Transverse colon (tissue), 4 donors: ENCODE data around the gene CRYAB. TPM values are rescaled to one million over a fixed set of nuclear protein-coding genes. Genes with fewer than 3 reads are reported as not detected.

Experiments
- DNase-seq: peaks from one replicate; pipeline ENCODE4 v3.0.0-alpha.2; 2019
- H3K27ac ChIP-seq, 4 donors: fragments of 200-600 bp; sonication (generic); 2 replicates each; pipeline ENCODE4 v1.5.1; 2016 to 2018; ENCODE audit warnings: inconsistent platforms in 4 of 4
- H3K27me3 ChIP-seq: fragments of 200-600 bp; sonication (generic); 2 replicates; pipeline ENCODE4 v1.5.1; 2017; ENCODE audit warnings: inconsistent platforms
- H3K36me3 ChIP-seq, 4 donors: fragments of 200-600 bp; sonication (generic); 2 replicates each; pipeline ENCODE4 v1.5.1; 2017 to 2019; ENCODE audit warnings: inconsistent platforms in 4 of 4
- H3K4me1 ChIP-seq, 4 donors: fragments of 200-600 bp; sonication (generic); 2 replicates each; pipeline ENCODE4 v1.5.1; 2017 to 2020; ENCODE audit warnings: inconsistent platforms in 4 of 4
- H3K4me3 ChIP-seq, 4 donors: fragments of 200-600 bp; sonication (generic); 1 replicate in 1 of 4; 2 replicates in 3 of 4; pipeline versions ENCODE4 v1.5.1 to v1.6.1; 2017 to 2019; ENCODE audit warnings: inconsistent platforms in 4 of 4
- H3K9me3 ChIP-seq, 2 donors: fragments of 200-600 bp; sonication (generic); 2 replicates each; pipeline ENCODE4 v1.5.1; 2017 to 2019; ENCODE audit warnings: inconsistent platforms in 2 of 2
- EP300 ChIP-seq: sonication (generic); formaldehyde crosslinking; IDR thresholded peaks from one replicate; pipeline ENCODE4 v1.6.1; 2017; ENCODE audit warnings: antibody characterized with exemption, low read depth
- POLR2A ChIP-seq: fragments of 450-650 bp; IDR thresholded peaks from one replicate; pipeline ENCODE4 v1.6.1; 2016; ENCODE audit warnings: antibody characterized with exemption, mild to moderate bottlenecking, moderate library complexity
- POLR2AphosphoS5 ChIP-seq, 3 donors: sonication (generic); formaldehyde crosslinking; IDR thresholded peaks; one replicate each; pipeline ENCODE4 v1.6.1; 2016; ENCODE audit warnings: antibody characterized with exemption in 3 of 3
- WGBS, 2 donors: methylation state at CpG; one replicate each; pipeline ENCODE4 v1.1.5; 2018; ENCODE audit warnings: low coverage in 1 of 2; 5-methylcytosine and 5-hydroxymethylcytosine counted together
- in situ Hi-C, 4 donors: fragments of 200-750 bp; cut with MboI; loops; one replicate each; pipeline versions ENCODE4 v1.15.0 to v1.15.1; 2017; ENCODE audit warnings: low sequenced_read_pairs in 3 of 4, low pct_ligation_motif_present in 1 of 4, low pct_unique_long_range_greater_than_20kb in 1 of 4
- intact Hi-C: fragments of 100-400 bp; cut with DNase I; formaldehyde crosslinking; loops from one replicate; pipeline ENCODE4 v1.15.1; 2023; ENCODE audit warnings: low total_unique reads
- total RNA-seq, 4 donors: library from RNA; depleted of rRNA; stranded (reverse); fragments of >200 nt; gene quantifications; one replicate each; pipeline ENCODE4 v1.1.0, GENCODE V29; 2016
- TF ChIP-seq, protein P1 (sequence below), 5 experiments: fragments of 200-600 bp in 3 of 5; fragments of 450-650 bp in 2 of 5; sonication (generic) in 3 of 5; IDR thresholded peaks; 1 replicate in 2 of 5; 2 replicates in 3 of 5; pipeline ENCODE4 v1.5.1; 2016 to 2017; ENCODE audit warnings: antibody characterized with exemption in 5 of 5, inconsistent platforms in 3 of 5, mild to moderate bottlenecking in 2 of 5, moderate library complexity in 1 of 5

Gene CRYAB
- total RNA-seq, 4 donors from 2014 or later, result 38.0 to 112 (median 68.2) TPM

DNA sequence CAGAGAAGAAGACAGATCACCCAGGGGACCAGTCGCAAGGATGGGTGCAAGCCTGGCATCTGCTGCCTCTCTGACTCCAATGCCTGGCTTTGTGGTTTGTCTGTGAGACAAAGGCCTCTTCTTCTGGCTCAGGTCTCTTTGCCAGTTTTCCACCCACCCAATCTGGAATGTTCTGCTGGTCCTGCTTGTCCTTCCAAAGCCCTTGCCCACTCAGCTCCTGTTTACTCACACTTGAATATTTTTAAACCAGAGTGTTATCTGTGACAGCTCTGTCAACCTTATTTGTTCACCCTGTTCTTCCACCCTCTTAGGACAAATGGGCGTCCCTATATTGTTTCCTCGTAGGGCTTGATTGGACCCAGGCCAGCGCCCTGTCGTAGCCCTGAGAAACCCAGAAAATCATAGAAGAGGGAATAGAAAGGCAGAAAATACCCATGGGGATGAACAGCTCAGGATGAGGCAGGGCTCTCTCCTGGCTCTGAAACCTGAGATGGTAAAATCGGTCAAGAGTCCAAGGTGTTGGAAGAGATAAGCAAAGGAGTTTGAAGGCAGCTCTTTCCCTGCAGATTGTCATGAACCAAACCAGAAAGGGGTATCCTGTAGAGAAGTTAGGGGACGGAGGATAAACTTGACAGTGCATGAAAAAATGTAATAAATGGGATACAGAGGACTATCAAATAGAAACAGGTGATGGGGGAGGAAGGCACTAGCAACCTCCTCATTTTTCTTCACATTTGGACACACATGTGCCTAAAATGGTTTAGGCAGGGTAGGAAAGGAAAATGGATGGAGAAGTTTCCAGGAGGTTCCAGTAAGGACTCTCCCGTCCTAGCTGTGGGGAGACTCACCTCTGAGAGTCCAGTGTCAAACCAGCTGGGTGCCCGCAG is 651 bp downstream of the CRYAB start:
- WGBS, 2 donors, result 49 to 56% methylated on average over 5 to 9 of the region's 9 CpGs
- H3K4me1 ChIP-seq, result peaks cover 0 to 10% (median 0%) of the 10 kb centered on the region in 4 donors
- no peaks in the 10 kb centered on the region for H3K27me3 ChIP-seq
- intact Hi-C loops (no loop called here), in situ Hi-C loops (no loop called here)
- H3K4me3 ChIP-seq, result peak overlapping the region; percentile 2 to 49 (median 30)
- no peaks in the 10 kb centered on the region for H3K9me3 ChIP-seq
- DNase-seq, result no peak
- H3K27ac ChIP-seq, result peak overlapping the region; percentile 83 to 97 (median 86)
- TF ChIP-seq POLR2AphosphoS5 (IDR thresholded peaks at IDR 0.05) (peak in 1 of 3 donors; percentile 9), POLR2A (no peak)
- H3K36me3 ChIP-seq, result no peaks in the 10 kb centered on the region

DNA sequence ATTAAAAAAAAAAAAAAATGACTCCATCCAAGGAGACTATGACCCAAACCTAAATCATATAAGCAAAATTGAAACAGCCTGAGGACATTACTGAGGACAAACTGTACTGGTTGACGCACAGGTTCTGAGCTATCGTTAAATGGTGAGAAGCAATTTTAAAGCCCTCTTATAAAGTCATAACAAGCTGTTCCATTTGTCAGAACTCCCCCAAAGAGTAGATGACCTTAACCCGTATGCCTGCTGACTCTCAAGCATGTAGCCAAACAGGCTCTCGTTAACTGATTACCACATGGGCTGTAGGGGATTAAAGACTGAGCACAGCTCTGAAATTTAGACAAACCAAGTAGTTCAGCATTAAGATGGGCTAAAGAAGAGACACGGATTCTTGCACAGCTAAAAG is 2.2 kb downstream of the CRYAB start:
- Histone ChIP-seq H3K27me3 (no peaks in the 10 kb centered on the region), H3K4me1 (peaks cover 0 to 10% (median 0%) of the 10 kb centered on the region in 4 donors), H3K36me3 (no peaks in the 10 kb centered on the region), H3K4me3 (peak overlapping the region in 2 of 4 donors; percentile 34 to 49), H3K27ac (peak overlapping the region; percentile 83 to 97 (median 86)), H3K9me3 (no peaks in the 10 kb centered on the region)
- intact Hi-C loops (no loop called here), in situ Hi-C loops (no loop called here)
- peak; percentile 58 for TF ChIP-seq EP300
- no peak for TF ChIP-seq POLR2AphosphoS5 (IDR thresholded peaks at IDR 0.05)
- no peak for DNase-seq
- 43 to 78% methylated on average over 3 to 5 of the region's 5 CpGs for WGBS, 2 donors

DNA sequence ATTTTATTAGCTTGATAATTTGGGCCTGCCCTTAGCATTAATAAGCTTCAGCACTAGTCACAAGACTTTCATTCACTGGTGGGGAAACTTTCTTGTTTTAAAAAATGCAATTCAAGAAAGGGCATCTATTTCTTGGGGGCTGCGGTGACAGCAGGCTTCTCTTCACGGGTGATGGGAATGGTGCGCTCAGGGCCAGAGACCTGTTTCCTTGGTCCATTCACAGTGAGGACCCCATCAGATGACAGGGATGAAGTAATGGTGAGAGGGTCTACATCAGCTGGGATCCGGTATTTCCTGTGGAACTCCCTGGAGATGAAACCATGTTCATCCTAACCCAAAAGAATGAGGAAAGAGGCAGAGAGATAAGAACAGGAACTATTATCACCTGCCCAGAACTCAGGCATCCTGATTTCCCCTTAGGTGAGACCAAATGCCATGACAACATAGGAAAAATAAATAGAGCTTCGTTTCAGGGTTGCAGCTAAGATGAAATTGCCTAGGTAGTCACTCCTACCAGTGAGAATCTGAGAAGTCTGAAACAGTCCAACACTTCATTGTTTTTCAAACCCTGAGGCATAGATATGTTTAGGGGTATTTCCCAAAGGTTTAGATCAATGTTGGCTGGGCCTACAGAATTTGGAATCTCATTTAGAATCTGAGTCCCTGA is 2.8 kb downstream of the CRYAB start:
- Histone ChIP-seq H3K36me3 (no peaks in the 10 kb centered on the region), H3K9me3 (no peaks in the 10 kb centered on the region), H3K4me1 (peaks cover 0 to 4% (median 0%) of the 10 kb centered on the region in 4 donors), H3K27me3 (no peaks in the 10 kb centered on the region), H3K4me3 (no peak overlapping the region), H3K27ac (peak overlapping the region in 3 of 4 donors; percentile 85 to 97 (median 86))
- in situ Hi-C loops, result no loop called here
- no peak for DNase-seq
- 36 to 74% methylated on average over 2 to 5 of the region's 5 CpGs for WGBS, 2 donors
- intact Hi-C loops, result no loop called here
- TF ChIP-seq EP300 (no peak), POLR2A (no peak), POLR2AphosphoS5 (IDR thresholded peaks at IDR 0.05) (no peak)
- TF ChIP-seq, protein P1, sequence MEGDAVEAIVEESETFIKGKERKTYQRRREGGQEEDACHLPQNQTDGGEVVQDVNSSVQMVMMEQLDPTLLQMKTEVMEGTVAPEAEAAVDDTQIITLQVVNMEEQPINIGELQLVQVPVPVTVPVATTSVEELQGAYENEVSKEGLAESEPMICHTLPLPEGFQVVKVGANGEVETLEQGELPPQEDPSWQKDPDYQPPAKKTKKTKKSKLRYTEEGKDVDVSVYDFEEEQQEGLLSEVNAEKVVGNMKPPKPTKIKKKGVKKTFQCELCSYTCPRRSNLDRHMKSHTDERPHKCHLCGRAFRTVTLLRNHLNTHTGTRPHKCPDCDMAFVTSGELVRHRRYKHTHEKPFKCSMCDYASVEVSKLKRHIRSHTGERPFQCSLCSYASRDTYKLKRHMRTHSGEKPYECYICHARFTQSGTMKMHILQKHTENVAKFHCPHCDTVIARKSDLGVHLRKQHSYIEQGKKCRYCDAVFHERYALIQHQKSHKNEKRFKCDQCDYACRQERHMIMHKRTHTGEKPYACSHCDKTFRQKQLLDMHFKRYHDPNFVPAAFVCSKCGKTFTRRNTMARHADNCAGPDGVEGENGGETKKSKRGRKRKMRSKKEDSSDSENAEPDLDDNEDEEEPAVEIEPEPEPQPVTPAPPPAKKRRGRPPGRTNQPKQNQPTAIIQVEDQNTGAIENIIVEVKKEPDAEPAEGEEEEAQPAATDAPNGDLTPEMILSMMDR (IDR thresholded peaks at IDR 0.05), result no peak

DNA sequence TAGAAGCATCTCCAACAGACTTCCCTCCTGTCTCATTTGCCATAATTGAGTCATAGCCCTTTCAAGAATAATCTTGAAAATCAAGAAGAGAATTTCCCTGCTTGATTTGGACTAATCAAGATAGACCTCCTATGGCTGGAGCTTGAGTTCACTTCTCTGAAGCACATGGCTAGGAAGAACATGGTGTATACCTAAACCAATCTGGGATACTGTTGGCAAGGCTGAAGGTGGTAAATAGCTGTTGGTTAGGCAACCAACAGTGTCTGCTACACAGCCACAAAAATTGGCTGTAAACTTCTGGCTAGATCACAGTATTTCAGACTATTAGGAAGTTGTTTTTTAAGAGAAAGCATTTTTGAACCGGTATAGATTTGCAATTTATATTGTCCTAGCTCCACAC is 4.9 kb downstream of the CRYAB start:
- Histone ChIP-seq H3K27me3 (no peaks in the 10 kb centered on the region), H3K4me3 (no peak overlapping the region), H3K4me1 (no peaks in the 10 kb centered on the region), H3K9me3 (no peaks in the 10 kb centered on the region), H3K36me3 (no peaks in the 10 kb centered on the region), H3K27ac (no peak overlapping the region)
- no peak for DNase-seq
- in situ Hi-C loops, result no loop called here
- 80 to 89% methylated on average over 1 of the region's 1 CpG for WGBS, 2 donors
- intact Hi-C loops, result no loop called here
- no peak for TF ChIP-seq EP300
- no peak for TF ChIP-seq POLR2AphosphoS5 (IDR thresholded peaks at IDR 0.05)

DNA sequence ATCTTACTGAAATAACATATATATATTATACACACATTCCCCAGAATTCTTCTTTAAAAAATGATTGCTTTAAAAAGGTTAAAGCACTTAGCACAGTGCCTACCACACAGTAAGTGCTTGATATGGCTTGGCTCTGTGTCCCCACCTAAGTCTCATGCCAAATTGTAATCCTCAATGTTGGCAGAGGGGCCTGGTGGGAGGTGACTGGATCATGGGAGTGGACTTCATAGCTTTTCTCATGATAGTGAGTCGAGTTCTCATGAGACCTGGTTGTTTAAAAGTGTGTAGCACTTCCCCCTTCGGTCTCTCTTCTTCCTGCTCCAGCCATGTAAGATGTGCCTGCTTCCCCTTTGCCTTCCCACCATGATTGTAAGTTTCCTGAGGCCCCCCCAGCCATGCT is 6.2 kb downstream of the CRYAB start:
- TF ChIP-seq POLR2AphosphoS5 (IDR thresholded peaks at IDR 0.05) (no peak), EP300 (no peak), POLR2A (no peak)
- TF ChIP-seq, protein P1 (IDR thresholded peaks at IDR 0.05), result no peak
- H3K27ac ChIP-seq, result no peak overlapping the region
- intact Hi-C loops (no loop called here), in situ Hi-C loops (no loop called here)
- no peaks in the 10 kb centered on the region for H3K9me3 ChIP-seq
- WGBS, 2 donors, result 43 to 46% methylated on average over 2 of the region's 2 CpGs
- no peaks in the 10 kb centered on the region for H3K36me3 ChIP-seq
- no peaks in the 10 kb centered on the region for H3K4me1 ChIP-seq
- H3K4me3 ChIP-seq, result no peak overlapping the region
- H3K27me3 ChIP-seq, result no peaks in the 10 kb centered on the region
- no peak for DNase-seq
